ENCODE data around the gene PPP3CB. TPM values are rescaled to one million over a fixed set of nuclear protein-coding genes. Genes with fewer than 3 reads are reported as not detected.

Gene PPP3CB
- total RNA-seq (2014; rRNA removed) (43.8 and 66.5 TPM in 2 replicates), Bru-seq, nascent RNA (percentile 95 among the genes with signal in this experiment), BruChase-seq, experiment 1, labeled RNA remaining after a 6-hour chase (percentile 92 among the genes with signal in this experiment), BruChase-seq, experiment 2, labeled RNA remaining after a 2-hour chase (percentile 96 among the genes with signal in this experiment)
- long read RNA-seq, transcript PPP3CB-201 (12 exons, 2,418 nt) = major isoform, 9 of 152 reads
- long read RNA-seq, transcript PPP3CB-204 (14 exons, 3,149 nt) = minor isoform, 8 of 152 reads
- long read RNA-seq, partial matches to known transcripts = 27 of 152 reads
- long read RNA-seq, other reads (novel, unspliced or antisense) = 104 of 152 reads

- Histone ChIP-seq H3K79me2 (ENCODE audit: low read length) (peaks cover 55% of the 10 kb centered on the region), H3K27me3 (ENCODE audit: low read length) (no peaks in the 10 kb centered on the region), H3K9me2 (replicated peaks; ENCODE audit: low read length) (no peaks in the 10 kb centered on the region), H4K20me1 (ENCODE audit: low read length) (0 out of 2 replicates have a peak, but pooled peaks cover 4% of the 10 kb centered on the region), H2AFZ (ENCODE audit: low read length) (peak within 1 kb of the TSS; percentile 80), H3K4me2 (ENCODE audit: low read length) (peak within 1 kb of the TSS; percentile 89), H3K9ac (ENCODE audit: low read length) (peak within 1 kb of the TSS; percentile 88), H3K9me3 (ENCODE audit: low read length) (no peaks in the 10 kb centered on the region), H3K4me3 (ENCODE audit: low read length) (peak within 1 kb of the TSS; percentile 83), H3K27ac (ENCODE audit: low read length) (peak within 1 kb of the TSS; percentile 80), H3F3A (ENCODE audit: low read length, unreplicated experiment) (peaks cover 9% of the 10 kb centered on the region), H3K4me1 (ENCODE audit: insufficient read depth, low read length) (peaks cover 28% of the 10 kb centered on the region), H3K36me3 (ENCODE audit: low read depth, low read length) (peaks cover 16% of the 10 kb centered on the region; the same call in 1 of the 2 replicates)
- intact Hi-C loops (cut with micrococcal nuclease) = loop anchor here (1.0 to 5.0 kb wide), 6 partner anchors 16 to 249 kb away; partner anchors contain the start of genes ANXA7 and DNAJC9
- TSS peak; percentile 90 for BruUV-seq (replicated peaks)
- ChIA-PET CTCF (interaction anchor here (0.7 kb wide), 2 partner anchors 148 to 249 kb away, joined by 3 to 6 read pairs; partner anchors contain the start of gene DNAJC9), POLR2A (ENCODE audit: unreplicated experiment) (interaction anchor here (0.5 to 3.3 kb wide), 18 partner anchors 16 to 563 kb away, joined by 3 to 58 read pairs (median 8); partner anchors contain the start of genes ANXA7 and USP54)
- TF ChIP-seq, protein P1, sequence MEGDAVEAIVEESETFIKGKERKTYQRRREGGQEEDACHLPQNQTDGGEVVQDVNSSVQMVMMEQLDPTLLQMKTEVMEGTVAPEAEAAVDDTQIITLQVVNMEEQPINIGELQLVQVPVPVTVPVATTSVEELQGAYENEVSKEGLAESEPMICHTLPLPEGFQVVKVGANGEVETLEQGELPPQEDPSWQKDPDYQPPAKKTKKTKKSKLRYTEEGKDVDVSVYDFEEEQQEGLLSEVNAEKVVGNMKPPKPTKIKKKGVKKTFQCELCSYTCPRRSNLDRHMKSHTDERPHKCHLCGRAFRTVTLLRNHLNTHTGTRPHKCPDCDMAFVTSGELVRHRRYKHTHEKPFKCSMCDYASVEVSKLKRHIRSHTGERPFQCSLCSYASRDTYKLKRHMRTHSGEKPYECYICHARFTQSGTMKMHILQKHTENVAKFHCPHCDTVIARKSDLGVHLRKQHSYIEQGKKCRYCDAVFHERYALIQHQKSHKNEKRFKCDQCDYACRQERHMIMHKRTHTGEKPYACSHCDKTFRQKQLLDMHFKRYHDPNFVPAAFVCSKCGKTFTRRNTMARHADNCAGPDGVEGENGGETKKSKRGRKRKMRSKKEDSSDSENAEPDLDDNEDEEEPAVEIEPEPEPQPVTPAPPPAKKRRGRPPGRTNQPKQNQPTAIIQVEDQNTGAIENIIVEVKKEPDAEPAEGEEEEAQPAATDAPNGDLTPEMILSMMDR (conservative IDR thresholded peaks at IDR 0.05; ENCODE audit: low read depth, low read length) = no peak
- TF ChIP-seq EZH2phosphoT487 (IDR thresholded peaks at IDR 0.05; ENCODE audit: borderline replicate concordance, low read length) (no peak), EZH2 (IDR thresholded peaks at IDR 0.05; ENCODE audit: low read length, unreplicated experiment) (no peak)
- DNase-seq = peak; percentile 100
- ATAC-seq = peak; percentile 79
Observed at GRCh38 chr10:73495884-73496674, at the start of gene PPP3CB. PPP3CB (minus strand) TSS chr10:73496024; CDS start chr10:73495889, 135 bp downstream.

DNA sequence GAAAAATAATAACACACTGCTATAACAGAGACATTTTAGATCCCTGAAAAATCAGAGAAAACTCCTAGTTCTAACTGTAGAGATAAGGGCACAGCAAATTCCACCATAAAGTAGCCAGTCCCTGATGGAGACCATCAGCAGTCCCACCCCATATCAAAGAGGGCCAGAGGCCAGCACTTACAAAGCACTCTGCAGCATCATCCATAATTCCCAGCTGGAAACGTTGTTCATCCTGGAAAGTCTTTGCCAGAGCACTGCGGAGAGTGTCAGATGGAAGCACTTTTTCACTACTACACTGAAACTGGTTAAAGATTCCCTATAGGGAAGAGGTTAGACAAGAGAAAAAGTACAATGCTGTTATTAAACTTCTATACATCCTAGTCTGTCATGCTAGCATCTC is 49.5 kb upstream of the PPP3CB start:
- ChIA-PET POLR2A (ENCODE audit: unreplicated experiment) (no interaction called here), CTCF (no interaction called here)
- no TSS peak for BruUV-seq (replicated peaks)

More for the DNA sequence above, 49.5 kb upstream of the PPP3CB start:
- Histone ChIP-seq H3K9ac (ENCODE audit: low read length) (no peak overlapping the region), H3K4me1 (ENCODE audit: insufficient read depth, low read length) (no peaks in the 10 kb centered on the region), H3K4me2 (ENCODE audit: low read length) (no peak overlapping the region), H3K79me2 (ENCODE audit: low read length) (no peaks in the 10 kb centered on the region), H3K27ac (ENCODE audit: low read length) (no peak overlapping the region), H3F3A (ENCODE audit: low read length, unreplicated experiment) (no peaks in the 10 kb centered on the region), H3K9me2 (replicated peaks; ENCODE audit: low read length) (no peaks in the 10 kb centered on the region), H3K9me3 (ENCODE audit: low read length) (no peaks in the 10 kb centered on the region), H3K36me3 (ENCODE audit: low read depth, low read length) (no peaks in the 10 kb centered on the region; the same call in 1 of the 2 replicates), H3K4me3 (ENCODE audit: low read length) (no peak overlapping the region), H4K20me1 (ENCODE audit: low read length) (no peaks in the 10 kb centered on the region), H3K27me3 (ENCODE audit: low read length) (no peaks in the 10 kb centered on the region), H2AFZ (ENCODE audit: low read length) (no peak overlapping the region)
- no peak for ATAC-seq
- no peak for DNase-seq
- intact Hi-C loops (cut with micrococcal nuclease) = no loop called here
- TF ChIP-seq EZH2phosphoT487 (IDR thresholded peaks at IDR 0.05; ENCODE audit: borderline replicate concordance, low read length) = no peak
- no peak for TF ChIP-seq EZH2 (IDR thresholded peaks at IDR 0.05; ENCODE audit: low read length, unreplicated experiment)
- TF ChIP-seq, protein P1 (conservative IDR thresholded peaks at IDR 0.05; ENCODE audit: low read depth, low read length) = no peak
